LoVo (cell line): ENCODE data around the gene APOH.
"Not testable (repeated sequence)": the region's sequence is repeated elsewhere in the genome, so short reads cannot be mapped to it uniquely, and the experiment has no call there.

Experiments used
- DNase-seq: peaks from one replicate; pipeline ENCODE4 v3.0.0-alpha.2; 2016; ENCODE audit warnings: low spot score

The APOH gene

DNA sequence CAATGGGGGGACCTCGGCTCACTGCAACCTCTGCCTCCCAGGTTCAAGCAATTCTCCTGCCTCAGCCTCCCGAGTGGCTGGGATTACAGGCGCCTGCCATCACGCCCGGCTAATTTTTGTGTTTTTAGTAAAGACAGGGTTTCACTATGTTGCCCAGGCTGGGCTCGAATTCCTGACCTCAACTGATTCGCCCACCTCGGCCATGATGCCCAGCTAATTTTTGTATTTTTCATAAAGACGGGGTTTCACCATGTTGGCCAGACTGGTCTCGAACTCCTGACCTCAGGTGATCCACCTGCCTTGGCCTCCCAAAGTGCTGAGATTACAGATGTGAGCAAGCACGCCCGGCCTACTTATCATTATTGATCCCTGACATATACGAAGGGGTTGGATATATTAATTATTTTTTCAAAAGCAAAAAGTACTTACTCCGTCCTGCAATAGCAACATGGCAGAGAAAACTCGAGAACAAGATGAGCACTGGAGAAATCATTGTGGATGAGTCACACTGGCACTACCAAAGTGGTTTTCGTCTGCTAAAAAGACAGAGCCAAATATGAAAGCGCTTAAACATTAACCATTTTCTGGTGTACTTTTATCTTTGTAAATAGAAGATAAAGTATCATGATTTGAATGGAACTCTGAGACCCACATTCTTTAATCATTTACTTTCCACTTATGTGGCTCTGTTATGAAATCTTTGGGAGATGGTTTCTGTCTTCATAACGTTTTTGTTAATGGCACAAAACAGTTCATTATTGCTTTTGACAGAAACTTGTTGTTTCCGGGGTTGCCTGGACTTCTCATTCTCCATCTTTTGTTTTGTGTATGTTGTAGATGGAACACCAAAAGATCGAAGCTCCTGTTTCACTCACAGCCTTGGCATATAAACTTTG lies at the start of gene APOH:
APOH (minus strand) TSS at position 529 of the 896 bp plus-strand sequence; CDS start at position 493, 36 bp downstream.
- peak; percentile 36 for DNase-seq

- no peak for DNase-seq
Measured at GRCh38 chr17:66277191-66277590, 48.0 kb upstream of the APOH start.

GRCh38 chr17:66276328-66276937 lies 47.2 kb upstream of the APOH start:
- no peak for DNase-seq

GRCh38 chr17:66275651-66276050 lies 46.4 kb upstream of the APOH start:
- DNase-seq: peak; percentile 85

DNA sequence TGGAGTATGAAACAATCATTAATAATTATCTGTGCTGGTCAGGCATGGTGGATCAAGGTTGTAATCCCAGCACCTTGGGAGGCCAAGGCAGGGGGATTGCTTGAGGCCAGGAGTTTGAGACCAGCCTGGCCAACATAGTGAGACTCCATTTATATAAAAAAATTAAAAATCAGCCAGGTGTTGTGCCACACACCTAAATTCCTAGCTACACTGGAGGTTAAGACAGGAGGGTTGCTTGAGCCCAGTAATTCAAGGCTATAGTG lies 44.3 kb upstream of the APOH start:
- DNase-seq: no peak

- DNase-seq: peak; percentile 51
Measured at GRCh38 chr17:66272811-66273585, 43.8 kb upstream of the APOH start.

DNA sequence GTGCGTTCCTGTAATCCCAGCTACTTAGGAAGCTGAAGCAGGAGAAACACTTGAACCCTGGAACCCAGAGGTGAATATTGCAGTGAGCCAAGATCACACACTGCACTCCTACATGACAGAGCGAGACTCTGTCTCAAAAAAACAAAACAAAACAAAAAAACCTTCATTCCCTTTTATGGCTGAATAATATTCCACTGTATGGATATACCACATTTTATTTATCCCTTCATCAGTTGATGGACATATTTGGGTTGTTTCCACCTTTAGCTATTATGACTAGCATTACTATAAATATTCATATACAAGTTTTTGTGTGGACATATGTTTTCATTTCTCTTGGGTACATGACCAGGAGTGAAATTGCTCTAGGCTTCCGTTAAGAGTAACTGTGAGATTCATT lies 42.3 kb upstream of the APOH start:
- no peak for DNase-seq

DNA sequence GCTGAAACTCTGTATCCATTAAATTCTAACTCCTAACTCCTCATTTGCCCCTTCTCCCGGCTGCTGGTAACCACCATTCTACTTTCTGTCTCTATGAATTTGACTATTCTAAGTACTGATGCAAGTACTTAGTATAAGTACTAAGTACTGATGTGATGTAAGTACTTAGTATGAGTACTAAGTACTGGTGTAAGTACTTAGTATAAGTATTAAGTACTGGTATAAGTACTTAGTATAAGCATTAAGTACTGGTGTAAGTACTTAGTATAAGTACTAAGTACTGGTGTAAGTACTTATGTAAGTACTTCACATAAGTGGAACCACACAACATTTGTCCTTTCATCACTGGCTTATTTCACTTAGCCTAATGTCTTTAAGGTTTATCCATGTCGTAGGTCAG lies 40.9 kb upstream of the APOH start:
- no peak for DNase-seq

DNA sequence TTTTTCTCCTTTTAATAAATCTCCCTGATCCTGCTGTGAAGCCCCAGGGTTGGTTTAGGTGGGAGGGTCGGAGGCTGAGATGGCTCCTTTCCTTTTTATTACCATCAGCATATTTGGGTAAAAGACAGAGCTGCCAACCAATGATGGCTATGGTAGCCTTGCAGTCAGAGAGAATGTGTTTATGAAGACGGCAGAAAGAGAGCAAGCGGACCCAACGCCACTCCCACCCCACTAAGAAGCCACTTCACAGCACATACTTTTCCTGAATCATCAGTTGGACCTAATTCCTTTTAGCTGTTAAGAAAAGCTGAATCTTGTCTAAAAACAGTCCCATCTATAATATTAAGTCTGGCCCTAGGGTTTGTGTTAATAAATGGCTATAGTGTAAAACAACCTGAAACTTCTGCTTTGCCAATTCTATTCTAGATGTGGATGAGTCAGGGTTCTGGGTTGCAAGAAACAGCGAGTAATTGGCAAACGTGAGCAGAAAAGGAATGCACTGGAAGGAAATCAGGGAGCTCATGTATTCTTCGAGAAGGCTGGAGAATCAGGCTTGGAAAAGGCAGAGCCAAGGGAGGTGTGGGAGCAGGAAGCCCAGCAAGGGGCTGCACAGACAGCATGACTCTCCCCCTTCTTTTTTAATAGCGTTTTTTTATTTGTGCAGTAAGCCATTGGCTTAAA lies 39.2 kb upstream of the APOH start:
- DNase-seq: no peak

GRCh38 chr17:66264696-66265095 lies 35.5 kb upstream of the APOH start:
- DNase-seq: no peak

DNA sequence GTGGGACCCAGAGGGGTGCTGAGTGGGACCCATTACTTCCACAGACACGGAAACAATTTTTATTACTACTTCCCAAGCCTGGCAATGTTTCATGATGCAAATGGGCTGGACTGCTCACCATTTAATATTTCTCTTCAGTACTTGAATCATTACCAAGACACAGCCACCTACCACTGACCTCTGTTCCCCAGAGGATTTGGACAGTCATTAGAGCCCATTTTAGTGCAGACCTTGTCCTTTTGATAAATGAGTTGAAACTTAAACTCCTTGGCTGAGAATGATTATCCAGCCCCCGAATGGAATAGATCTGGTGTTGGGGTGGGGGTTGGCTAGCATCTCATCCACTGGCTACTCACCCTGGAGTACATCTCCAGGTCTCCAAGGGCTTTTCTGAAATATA lies 33.6 kb upstream of the APOH start:
- DNase-seq: no peak

DNA sequence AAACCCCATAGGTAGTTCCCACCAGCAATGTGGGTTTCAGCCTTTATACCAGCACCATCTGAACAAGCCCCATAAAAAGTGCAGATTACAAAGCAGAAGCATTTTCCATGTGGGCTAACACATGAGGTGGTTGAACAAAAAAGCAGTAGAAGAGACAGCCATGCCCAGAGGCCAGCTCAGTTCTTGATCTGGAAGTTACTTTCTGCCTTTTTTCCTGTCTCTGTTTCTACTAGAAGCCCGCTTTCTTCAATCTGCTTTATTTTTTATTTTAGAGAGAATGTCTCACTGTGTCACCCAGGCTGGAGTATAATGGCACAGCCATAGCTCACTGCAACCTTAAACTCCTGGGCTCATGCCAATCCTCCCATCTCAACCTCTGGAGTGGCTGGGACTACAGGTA lies 31.5 kb upstream of the APOH start:
- DNase-seq: no peak

- DNase-seq: no peak
Measured at GRCh38 chr17:66260275-66260674, 31.1 kb upstream of the APOH start.

DNA sequence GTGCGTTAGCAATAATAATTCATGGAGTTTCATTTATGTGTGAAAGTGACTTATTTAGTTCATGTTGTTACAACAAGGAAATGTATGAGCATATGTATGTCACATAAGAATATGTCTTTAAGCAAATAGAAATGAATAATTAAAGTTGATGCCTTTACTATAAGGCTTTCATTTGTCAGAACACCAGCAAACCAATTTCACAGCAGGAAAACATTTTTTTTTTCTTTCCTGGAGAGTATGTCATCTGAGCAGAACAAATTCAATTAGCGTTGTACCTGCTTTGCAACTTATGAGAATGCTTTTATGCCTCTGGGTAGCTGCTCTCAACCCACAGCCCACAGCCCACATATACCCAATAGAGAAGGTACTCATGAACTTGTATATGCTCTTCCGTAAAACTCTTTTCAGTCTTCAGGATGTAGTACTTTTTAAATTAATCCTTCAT lies 26.3 kb upstream of the APOH start:
- DNase-seq: no peak

DNA sequence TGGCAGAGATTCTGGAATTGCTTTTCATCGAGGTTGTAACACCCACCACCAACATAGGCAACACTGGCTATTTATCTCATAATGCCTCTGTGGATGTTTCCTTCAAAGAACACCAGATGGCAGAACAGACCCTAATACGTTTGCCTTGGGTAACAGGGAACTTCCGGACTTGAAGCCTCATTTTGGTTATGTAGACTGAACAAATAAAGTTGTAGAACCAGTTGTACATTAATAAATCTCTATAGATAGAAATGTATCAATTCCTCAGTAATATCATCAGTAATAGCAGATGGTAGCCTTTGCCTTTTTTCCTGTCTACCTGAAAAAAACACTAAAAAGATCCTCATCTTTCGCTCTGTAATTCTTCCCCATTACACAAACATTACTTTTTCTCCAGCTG lies 25.9 kb upstream of the APOH start:
- DNase-seq: peak; percentile 67

DNA sequence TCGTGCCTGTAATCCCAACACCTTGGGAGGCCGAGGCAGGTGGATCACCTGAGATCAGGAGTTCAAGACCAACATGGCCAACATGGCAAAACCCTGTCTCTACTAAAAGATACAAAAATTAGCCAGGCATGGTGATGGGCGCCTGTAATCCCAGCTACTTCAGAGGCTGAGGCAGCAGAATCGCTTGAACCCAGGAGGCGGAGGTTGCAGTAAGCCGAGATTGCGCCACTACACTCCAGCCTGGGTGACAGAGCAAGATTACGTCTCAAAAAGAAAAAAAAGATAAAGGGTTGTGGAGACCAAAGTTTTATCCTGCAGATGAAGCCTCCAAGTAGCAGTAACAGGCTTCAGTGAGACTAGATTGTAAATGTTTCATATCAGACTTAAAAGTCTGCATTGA lies 24.2 kb upstream of the APOH start:
- not testable (repeated sequence) for DNase-seq

DNA sequence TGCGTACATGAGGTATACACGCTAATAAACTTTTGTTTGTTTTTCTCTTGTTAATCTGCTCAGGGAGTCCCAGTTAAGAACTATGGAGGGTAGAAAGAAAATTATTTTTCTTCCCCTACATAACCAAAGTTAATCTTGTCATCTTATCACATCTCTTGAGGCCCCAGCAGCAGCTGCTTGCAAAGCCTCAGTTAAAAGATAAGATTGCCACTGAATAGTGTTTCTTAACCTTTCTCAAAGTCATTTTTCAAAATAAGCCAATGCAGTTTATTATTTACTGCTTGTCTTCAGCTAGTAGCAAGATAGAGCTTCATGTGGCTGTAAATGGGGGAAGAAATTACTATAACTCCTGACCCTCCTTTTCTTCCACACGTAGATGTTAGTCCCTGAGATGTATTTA lies 21.5 kb upstream of the APOH start:
- DNase-seq: no peak

- DNase-seq: no peak
Measured at GRCh38 chr17:66248285-66248684, 19.1 kb upstream of the APOH start.

DNA sequence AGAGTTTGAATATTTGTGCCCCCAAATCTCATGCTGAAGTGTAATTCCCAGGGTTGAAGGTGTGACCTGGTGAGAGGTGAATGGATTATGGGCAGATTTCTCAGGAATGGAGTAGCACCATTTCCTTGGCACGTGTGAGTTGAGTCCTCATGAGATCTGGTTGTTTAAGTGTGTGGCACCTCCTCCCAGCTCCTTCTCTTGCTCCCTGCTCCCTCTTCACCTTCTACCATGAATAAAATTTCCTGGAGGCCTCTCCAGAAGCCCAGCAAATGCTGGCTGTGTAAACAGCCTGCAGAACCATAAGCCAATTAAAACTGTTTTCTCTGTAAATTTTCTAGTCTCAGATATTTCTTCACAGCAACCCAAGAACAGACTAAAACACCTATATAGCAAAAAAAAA lies 12.6 kb upstream of the APOH start:
- DNase-seq: no peak

- peak; percentile 32 for DNase-seq
Measured at GRCh38 chr17:66240630-66241029, 11.4 kb upstream of the APOH start.

DNA sequence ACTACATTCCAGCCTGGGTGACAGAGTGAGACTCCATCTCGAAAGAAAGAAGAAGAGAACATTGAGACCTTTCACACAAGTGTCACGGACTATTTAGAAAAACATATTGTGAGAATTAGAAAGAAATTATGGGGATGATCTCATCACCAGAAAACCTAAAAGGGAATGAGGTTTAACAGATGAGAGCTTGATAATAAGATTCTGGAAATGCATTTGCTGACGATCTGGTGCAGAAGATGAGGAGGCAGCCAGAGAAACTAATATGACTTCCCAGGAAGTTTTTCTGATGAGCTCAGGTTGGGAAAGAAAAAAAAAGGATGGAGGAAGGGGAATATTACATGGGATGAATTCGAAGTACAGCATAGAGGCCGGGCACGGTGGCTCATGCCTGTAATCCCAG lies 10.8 kb upstream of the APOH start:
- DNase-seq: no peak

DNA sequence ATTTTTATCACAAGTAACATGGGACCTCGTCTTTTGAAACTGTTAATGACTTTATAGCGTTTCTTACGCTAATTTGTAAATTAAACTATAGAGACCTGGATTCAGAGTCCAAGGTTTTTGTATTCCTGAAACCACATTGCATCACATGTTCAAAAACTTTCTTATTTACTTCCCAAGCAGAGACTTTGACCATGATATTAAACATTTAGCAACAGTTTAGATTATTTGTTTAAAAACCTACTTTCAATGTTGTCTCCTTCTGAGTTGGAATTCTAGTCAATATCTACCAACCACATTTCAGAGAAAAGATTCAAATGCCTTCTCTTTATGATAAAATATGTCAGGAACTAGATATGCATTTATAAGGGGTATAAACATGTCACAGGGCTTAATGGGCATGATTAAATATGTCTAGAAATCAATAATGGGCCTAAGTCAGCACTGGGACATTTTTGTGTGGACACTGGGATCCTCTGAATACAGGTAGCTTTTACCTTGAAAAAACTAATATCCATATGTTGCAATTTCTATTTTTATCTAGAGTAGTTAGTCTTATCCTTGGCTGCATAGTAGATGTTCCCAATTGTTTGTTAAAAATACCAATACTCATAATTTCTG lies 6.3 kb upstream of the APOH start:
- DNase-seq: no peak
